Testis (tissue), 2 donors: ENCODE measurements around the gene GPR171.

Experiments used
- CTCF ChIP-seq, 3 experiments: fragments of 450-650 bp in 2 of 3; fragments of 200-600 bp in 1 of 3; sonication (generic) in 1 of 3; IDR thresholded peaks; one replicate each; pipeline ENCODE4 v1.5.1; 2016 to 2019; ENCODE audit warnings: antibody characterized with exemption in 3 of 3, mild to moderate bottlenecking in 2 of 3, moderate library complexity in 1 of 3
- POLR2A ChIP-seq: fragments of 450-650 bp; IDR thresholded peaks from one replicate; pipeline ENCODE4 v1.6.1; 2017; ENCODE audit warnings: antibody characterized with exemption, mild to moderate bottlenecking, moderate library complexity

GRCh38 chr3:151165226-151165625, 37.8 kb downstream of the GPR171 start:
- TF ChIP-seq CTCF (IDR thresholded peaks at IDR 0.05) (no peak), POLR2A (no peak)
